HepG2 (cell line): ENCODE data around the gene ADAM19. TPM values are rescaled to one million over a fixed set of nuclear protein-coding genes. Genes with fewer than 3 reads are reported as not detected.

Experiments
- CHD4 ChIP-seq: fragments of 200-600 bp; sonication (generic); IDR thresholded peaks from 2 replicates; pipeline ENCODE4 v1.7.0; 2017; ENCODE audit warnings: mild to moderate bottlenecking, low read length, borderline replicate concordance
- GABPA ChIP-seq, 2 experiments: IDR thresholded peaks; 2 replicates each; pipeline ENCODE4 v1.6.1; 2011 to 2016; ENCODE audit warnings: low read depth in 2 of 2, low read length in 1 of 2, missing biosample characterization in 1 of 2, missing genetic modification characterization in 1 of 2
- HDAC6 ChIP-seq: fragments of 200-600 bp; sonication (generic); IDR thresholded peaks from 2 replicates; pipeline ENCODE4 v1.7.0; 2017; ENCODE audit warnings: mild to moderate bottlenecking, antibody characterized with exemption, low read length, low read depth
- PATZ1 ChIP-seq: sonication (generic); formaldehyde crosslinking; IDR thresholded peaks from 2 replicates; pipeline ENCODE4 v1.4.0; 2020; ENCODE audit warnings: missing genetic modification reagents
- ZFP36L1 ChIP-seq: sonication (generic); formaldehyde crosslinking; IDR thresholded peaks from 2 replicates; pipeline ENCODE4 v1.8.0; 2022; ENCODE audit warnings: mild to moderate bottlenecking, missing genetic modification reagents, moderate library complexity
- ZNF691 ChIP-seq: sonication (generic); formaldehyde crosslinking; IDR thresholded peaks from 2 replicates; pipeline ENCODE4 v1.4.0; 2020; ENCODE audit warnings: missing genetic modification reagents, low read depth, mild to moderate bottlenecking, borderline replicate concordance
- ZNF800 ChIP-seq: sonication (generic); formaldehyde crosslinking; IDR thresholded peaks from 2 replicates; pipeline ENCODE4 v1.4.0; 2020; ENCODE audit warnings: missing genetic modification reagents
- ZNF83 ChIP-seq: sonication (generic); formaldehyde crosslinking; IDR thresholded peaks from 2 replicates; pipeline ENCODE4 v1.4.0; 2020; ENCODE audit warnings: missing genetic modification reagents, mild to moderate bottlenecking, borderline replicate concordance
- polyA plus RNA-seq, 8 experiments: library from polyadenylated mRNA; depleted of rRNA in 3 of 8; stranded (reverse) in 7 of 8; unstranded in 1 of 8; fragments of >200 nt; fragmentation: Illumina TruSeq in 4 of 8; extraction: Trizol in 4 of 8; gene quantifications; 2 replicates each; pipeline versions ENCODE4 v1.2.1 to v1.2.3, GENCODE V29; 2011 to 2016; ENCODE audit warnings: low read depth in 4 of 8, missing spikeins in 1 of 8, mixed read lengths in 1 of 8; ENCODE audit not compliant: insufficient read depth in 1 of 8
- total RNA-seq, 5 experiments: library from RNA; depleted of rRNA; stranded (reverse); fragments of >200 nt; fragmentation: Illumina TruSeq; extraction: Trizol; gene quantifications; 2 replicates each; pipeline ENCODE4 v1.2.3, GENCODE V29; 2016; ENCODE audit warnings: low read depth in 1 of 5
- TF ChIP-seq, protein P1 (sequence below): sonication (generic); formaldehyde crosslinking; IDR thresholded peaks from 2 replicates; pipeline ENCODE4 v1.8.1; 2022; ENCODE audit warnings: low read depth, mild to moderate bottlenecking, missing genetic modification reagents

Gene ADAM19
- total and polyA plus RNA-seq, 2 of the 13 experiments (the other 11 are each of a cell fraction or from before 2014, with no cell fraction given), result 0.38 to 0.74 TPM

GRCh38 chr5:157575381-157576020, at the start of gene ADAM19 (continued):
- no peak for TF ChIP-seq ZNF83 (CRISPR knock-in tag)
- TF ChIP-seq, protein P1, sequence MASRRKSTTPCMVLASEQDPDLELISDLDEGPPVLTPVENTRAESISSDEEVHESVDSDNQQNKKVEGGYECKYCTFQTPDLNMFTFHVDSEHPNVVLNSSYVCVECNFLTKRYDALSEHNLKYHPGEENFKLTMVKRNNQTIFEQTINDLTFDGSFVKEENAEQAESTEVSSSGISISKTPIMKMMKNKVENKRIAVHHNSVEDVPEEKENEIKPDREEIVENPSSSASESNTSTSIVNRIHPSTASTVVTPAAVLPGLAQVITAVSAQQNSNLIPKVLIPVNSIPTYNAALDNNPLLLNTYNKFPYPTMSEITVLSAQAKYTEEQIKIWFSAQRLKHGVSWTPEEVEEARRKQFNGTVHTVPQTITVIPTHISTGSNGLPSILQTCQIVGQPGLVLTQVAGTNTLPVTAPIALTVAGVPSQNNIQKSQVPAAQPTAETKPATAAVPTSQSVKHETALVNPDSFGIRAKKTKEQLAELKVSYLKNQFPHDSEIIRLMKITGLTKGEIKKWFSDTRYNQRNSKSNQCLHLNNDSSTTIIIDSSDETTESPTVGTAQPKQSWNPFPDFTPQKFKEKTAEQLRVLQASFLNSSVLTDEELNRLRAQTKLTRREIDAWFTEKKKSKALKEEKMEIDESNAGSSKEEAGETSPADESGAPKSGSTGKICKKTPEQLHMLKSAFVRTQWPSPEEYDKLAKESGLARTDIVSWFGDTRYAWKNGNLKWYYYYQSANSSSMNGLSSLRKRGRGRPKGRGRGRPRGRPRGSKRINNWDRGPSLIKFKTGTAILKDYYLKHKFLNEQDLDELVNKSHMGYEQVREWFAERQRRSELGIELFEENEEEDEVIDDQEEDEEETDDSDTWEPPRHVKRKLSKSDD (CRISPR knock-in tag), result no peak
- TF ChIP-seq ZFP36L1, result no peak
- TF ChIP-seq CHD4, result no peak
- no peak for TF ChIP-seq ZNF691 (CRISPR knock-in tag)
- peak; percentile 39; the same call in 1 of the 2 replicates for TF ChIP-seq PATZ1 (CRISPR knock-in tag)
- TF ChIP-seq HDAC6, result no peak
- no peak for TF ChIP-seq GABPA (IDR thresholded peaks at IDR 0.05; ENCODE audit: low read depth, low read length)
- TF ChIP-seq GABPA (CRISPR knock-in tag; IDR thresholded peaks at IDR 0.05; ENCODE audit: low read depth), result no peak
- TF ChIP-seq ZNF800 (CRISPR knock-in tag), result peak; percentile 63; the same call in 1 of the 2 replicates
- TF ChIP-seq, all 625 proteins: peak for 3
